RWPE1 (cell line): ENCODE results near the gene ACSS1.
"Not testable (repeated sequence)": the region's sequence is repeated elsewhere in the genome, so short reads cannot be mapped to it uniquely, and the experiment has no call there.

ENCODE experiments used
- CTCF ChIA-PET: fragments of 350-600 bp; sonication (Branson Sonifier 250); formaldehyde crosslinking; extraction: SDS; loops from one replicate; lab custom pipeline; 2021; lab: Yijun Ruan, JAX
- POLR2A ChIA-PET: fragments of 400-600 bp; formaldehyde crosslinking; extraction: SDS; loops from one replicate; lab custom pipeline; 2020; ENCODE audit warnings: antibody characterized with exemption; ENCODE audit not compliant: low non-redundant PET; lab: Yijun Ruan, JAX
- DNase-seq: peaks from one replicate; pipeline ENCODE4 v3.0.0; 2012; ENCODE audit warnings: low spot score
- H3K27ac ChIP-seq: fragments of 450-650 bp; 2 replicates; pipeline ENCODE4 v1.5.1; 2017
- CTCF ChIP-seq: fragments of 450-650 bp; conservative IDR thresholded peaks from 2 replicates; pipeline ENCODE4 v1.5.1; 2017; ENCODE audit warnings: low read depth, mild to moderate bottlenecking

The ACSS1 gene

DNA sequence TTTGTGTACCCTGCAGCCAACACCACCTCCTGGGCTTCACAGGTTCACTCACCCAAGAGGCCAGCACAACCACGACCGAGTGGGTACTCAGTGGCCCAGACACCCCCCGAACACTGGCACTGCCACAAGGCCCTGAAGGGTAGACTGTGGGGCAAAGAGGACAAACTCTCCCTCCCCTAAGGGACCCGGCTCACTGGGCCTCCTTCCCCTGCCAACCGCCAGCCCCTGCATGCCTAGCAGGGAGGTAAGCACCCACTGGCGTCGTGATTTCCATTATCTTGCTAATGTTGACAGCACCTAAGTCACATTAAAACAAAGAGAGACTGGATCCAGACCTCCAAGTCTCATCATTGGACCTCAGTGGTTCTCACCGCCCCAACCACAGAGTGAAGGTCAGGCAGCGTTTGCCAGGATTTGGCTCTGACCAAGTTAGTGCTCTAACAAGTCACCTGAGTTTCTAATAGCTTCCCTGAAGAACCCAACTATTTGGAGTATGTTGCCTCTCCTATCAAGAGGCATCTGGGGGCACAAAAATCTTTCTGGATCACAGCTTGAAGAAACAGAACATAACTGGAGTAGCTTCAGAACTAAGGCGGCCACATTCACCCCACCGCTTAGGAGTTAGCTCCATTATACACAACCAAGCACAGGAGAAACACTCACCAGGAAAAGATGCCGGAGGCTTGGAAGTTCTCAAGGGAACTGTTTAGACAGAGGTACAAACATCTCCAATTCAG, 51.3 kb downstream of the ACSS1 start:
- no peak for TF ChIP-seq CTCF
- DNase-seq, result no peak
- ChIA-PET CTCF (interaction anchor here (1.8 kb wide), 1 partner anchor 12 kb away, joined by 5 read pairs; no protein-coding TSS in a partner anchor), POLR2A (no interaction called here)
- no peak overlapping the region for H3K27ac ChIP-seq

GRCh38 chr20:25005661-25006060, 52.3 kb downstream of the ACSS1 start:
- H3K27ac ChIP-seq, result no peak overlapping the region
- TF ChIP-seq CTCF, result no peak
- DNase-seq, result no peak
- ChIA-PET POLR2A (no interaction called here), CTCF (interaction anchor here (0.6 to 1.8 kb wide), 2 partner anchors 11 to 370 kb away, joined by 4 to 5 read pairs; no protein-coding TSS in a partner anchor)

DNA sequence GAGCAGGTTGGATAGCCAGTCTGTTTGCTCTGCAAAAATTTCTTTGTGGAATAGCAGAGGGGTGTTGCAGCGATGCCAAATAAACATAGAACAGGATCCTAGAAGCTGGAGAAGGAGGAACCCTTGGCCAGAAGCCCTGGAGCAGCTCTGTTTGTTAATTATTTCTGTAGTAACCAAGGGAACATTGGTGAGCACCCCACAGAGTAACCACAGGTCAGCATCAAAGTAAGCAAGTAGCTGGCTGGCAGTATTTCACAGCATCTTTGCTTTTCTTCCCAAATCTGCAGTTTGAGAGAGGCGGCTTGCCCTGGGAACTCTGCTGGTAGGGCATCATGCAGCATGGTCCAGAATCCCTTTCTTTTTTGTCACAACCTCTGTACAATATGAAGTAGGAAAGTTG, 52.7 kb downstream of the ACSS1 start:
- ChIA-PET POLR2A (no interaction called here), CTCF (interaction anchor here (0.6 to 1.8 kb wide), 2 partner anchors 11 to 371 kb away, joined by 4 to 5 read pairs; no protein-coding TSS in a partner anchor)
- DNase-seq, result no peak
- TF ChIP-seq CTCF, result no peak
- H3K27ac ChIP-seq, result no peak overlapping the region

DNA sequence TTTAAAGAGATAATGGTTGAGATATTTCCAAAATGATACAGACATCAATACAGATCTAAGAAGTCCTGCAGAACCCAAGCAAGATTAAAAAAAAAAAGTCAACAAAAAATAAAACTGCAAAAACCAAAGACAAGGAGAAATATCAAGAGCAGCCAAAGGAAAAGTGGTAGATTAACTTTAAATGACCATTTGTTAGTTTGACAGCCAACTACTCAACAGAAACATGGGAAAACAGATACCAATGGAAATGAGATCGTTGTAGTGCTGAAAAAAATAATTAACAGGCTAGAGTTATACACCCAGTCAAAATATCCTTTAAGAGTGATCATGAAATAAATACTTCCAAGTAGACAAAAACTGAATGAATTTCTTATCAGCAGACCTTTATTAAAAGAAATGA, 54.9 kb downstream of the ACSS1 start:
- ChIA-PET POLR2A (no interaction called here), CTCF (interaction anchor here (1.0 kb wide), 1 partner anchor 22 kb away, joined by 3 read pairs; no protein-coding TSS in a partner anchor)
- no peak for DNase-seq
- H3K27ac ChIP-seq, result no peak overlapping the region
- no peak for TF ChIP-seq CTCF

DNA sequence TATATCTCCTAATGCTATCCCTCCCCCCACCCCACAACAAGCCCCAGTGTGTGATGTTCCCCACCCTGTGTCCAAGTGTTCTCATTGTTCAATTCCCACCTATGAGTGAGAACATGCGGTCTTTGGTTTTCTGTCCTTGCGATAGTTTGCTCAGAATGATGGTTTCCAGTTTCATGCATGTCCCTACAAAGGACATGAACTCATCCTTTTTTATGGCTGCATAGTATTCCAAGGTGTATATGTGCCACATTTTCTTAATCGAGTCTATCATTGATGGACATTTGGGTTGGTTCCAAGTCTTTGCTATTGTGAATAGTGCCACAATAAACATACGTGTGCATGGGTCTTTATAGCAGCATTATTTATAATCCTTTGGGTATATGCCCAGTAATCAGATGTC, 56.6 kb downstream of the ACSS1 start:
- H3K27ac ChIP-seq, CTCF ChIA-PET, POLR2A ChIA-PET, DNase-seq: not testable (repeated sequence)

- DNase-seq, result peak; percentile 91
- ChIA-PET CTCF (no interaction called here), POLR2A (no interaction called here)
- H3K27ac ChIP-seq, result peak overlapping the region; percentile 84
- no peak for TF ChIP-seq CTCF
Measured at GRCh38 chr20:25000268-25000801, 57.6 kb downstream of the ACSS1 start.

GRCh38 chr20:24999568-24999967, 58.4 kb downstream of the ACSS1 start:
- TF ChIP-seq CTCF, result no peak
- no peak for DNase-seq
- ChIA-PET POLR2A (no interaction called here), CTCF (no interaction called here)
- H3K27ac ChIP-seq, result no peak overlapping the region
